HEK293 (cell line): ENCODE results near the gene EFCC1.
A peak's percentile ranks its signal among the peaks of the same experiment; 100 is the strongest.

ENCODE experiments used
- GLIS1 ChIP-seq: fragments of 450-650 bp; formaldehyde crosslinking; IDR thresholded peaks from 2 replicates; pipeline ENCODE4 v1.5.1; 2016; ENCODE audit warnings: missing biosample characterization, missing genetic modification characterization
- KLF1 ChIP-seq: fragments of 450-650 bp; formaldehyde crosslinking; IDR thresholded peaks from 2 replicates; pipeline ENCODE4 v1.5.1; 2016; ENCODE audit warnings: missing biosample characterization, missing genetic modification characterization
- KLF17 ChIP-seq: fragments of 450-650 bp; formaldehyde crosslinking; IDR thresholded peaks from 2 replicates; pipeline ENCODE4 v1.5.1; 2016; ENCODE audit warnings: missing biosample characterization, missing genetic modification characterization
- PBX3 ChIP-seq: sonication (generic); formaldehyde crosslinking; IDR thresholded peaks from 2 replicates; pipeline ENCODE4 v1.8.1; 2022; ENCODE audit warnings: mild to moderate bottlenecking, moderate library complexity, missing genetic modification reagents
- PRDM10 ChIP-seq: fragments of 450-650 bp; formaldehyde crosslinking; IDR thresholded peaks from 2 replicates; pipeline ENCODE4 v1.5.1; 2016; ENCODE audit warnings: missing biosample characterization, missing genetic modification characterization
- WT1 ChIP-seq: fragments of 450-650 bp; formaldehyde crosslinking; IDR thresholded peaks from 2 replicates; pipeline ENCODE4 v1.5.1; 2016; ENCODE audit warnings: missing biosample characterization, missing genetic modification characterization
- ZNF18 ChIP-seq: fragments of 450-650 bp; formaldehyde crosslinking; IDR thresholded peaks from 2 replicates; pipeline ENCODE4 v1.5.1; 2016; ENCODE audit warnings: missing biosample characterization, missing genetic modification characterization
- ZNF24 ChIP-seq: fragments of 450-650 bp; formaldehyde crosslinking; IDR thresholded peaks from 2 replicates; pipeline ENCODE4 v1.5.1; 2016; ENCODE audit warnings: missing biosample characterization, missing genetic modification characterization
- ZNF510 ChIP-seq: fragments of 450-650 bp; formaldehyde crosslinking; IDR thresholded peaks from 2 replicates; pipeline ENCODE4 v1.5.1; 2018; ENCODE audit warnings: mild to moderate bottlenecking, missing genetic modification characterization, missing biosample characterization; ENCODE audit not compliant: insufficient replicate concordance
- ZNF549 ChIP-seq: fragments of 450-650 bp; IDR thresholded peaks from 2 replicates; pipeline ENCODE4 v1.5.1; 2018; ENCODE audit warnings: missing biosample characterization, missing genetic modification characterization, mild to moderate bottlenecking, inconsistent platforms, moderate library complexity
- ZNF585B ChIP-seq: fragments of 450-650 bp; formaldehyde crosslinking; IDR thresholded peaks from 2 replicates; pipeline ENCODE4 v1.5.1; 2016; ENCODE audit warnings: missing biosample characterization, missing genetic modification characterization
- ZNF654 ChIP-seq: fragments of 450-650 bp; formaldehyde crosslinking; IDR thresholded peaks from 2 replicates; pipeline ENCODE4 v1.5.1; 2016; ENCODE audit warnings: low read depth, missing biosample characterization, missing genetic modification characterization
- ZNF701 ChIP-seq: fragments of 450-650 bp; formaldehyde crosslinking; IDR thresholded peaks from 2 replicates; pipeline ENCODE4 v1.5.1; 2016; ENCODE audit warnings: missing biosample characterization, missing genetic modification characterization
- ZNF707 ChIP-seq: fragments of 450-650 bp; formaldehyde crosslinking; IDR thresholded peaks from 2 replicates; pipeline ENCODE4 v1.5.1; 2016; ENCODE audit warnings: missing biosample characterization, missing genetic modification characterization
- ZNF768 ChIP-seq: fragments of 450-650 bp; formaldehyde crosslinking; IDR thresholded peaks from 2 replicates; pipeline ENCODE4 v1.5.1; 2018; ENCODE audit warnings: missing biosample characterization, mild to moderate bottlenecking, missing genetic modification characterization
- ZNF785 ChIP-seq: fragments of 450-650 bp; formaldehyde crosslinking; IDR thresholded peaks from 2 replicates; pipeline ENCODE4 v1.5.1; 2016; ENCODE audit warnings: missing biosample characterization, missing genetic modification characterization
- ZNF791 ChIP-seq: fragments of 450-650 bp; formaldehyde crosslinking; IDR thresholded peaks from 2 replicates; pipeline ENCODE4 v1.5.1; 2016; ENCODE audit warnings: missing biosample characterization, missing genetic modification characterization
- ZSCAN23 ChIP-seq: fragments of 450-650 bp; formaldehyde crosslinking; IDR thresholded peaks from 2 replicates; pipeline ENCODE4 v1.5.1; 2016; ENCODE audit warnings: missing biosample characterization, missing genetic modification characterization
- TF ChIP-seq, protein P1 (sequence below): fragments of 450-650 bp; formaldehyde crosslinking; IDR thresholded peaks from 2 replicates; pipeline ENCODE4 v1.5.1; 2016; ENCODE audit warnings: missing biosample characterization, missing genetic modification characterization
- TF ChIP-seq, protein P2 (sequence below): fragments of 450-650 bp; IDR thresholded peaks from 2 replicates; pipeline ENCODE4 v1.5.1; 2018; ENCODE audit warnings: missing biosample characterization, missing genetic modification characterization
- TF ChIP-seq, protein P3 (sequence below): fragments of 450-650 bp; formaldehyde crosslinking; conservative IDR thresholded peaks from 2 replicates; pipeline ENCODE4 v1.5.1; 2016; ENCODE audit warnings: low read depth, missing biosample characterization, missing genetic modification characterization
- TF ChIP-seq, protein P4 (sequence below): fragments of 450-650 bp; formaldehyde crosslinking; IDR thresholded peaks from 2 replicates; pipeline ENCODE4 v1.5.1; 2016; ENCODE audit warnings: missing biosample characterization, missing genetic modification characterization

EFCC1 gene

DNA sequence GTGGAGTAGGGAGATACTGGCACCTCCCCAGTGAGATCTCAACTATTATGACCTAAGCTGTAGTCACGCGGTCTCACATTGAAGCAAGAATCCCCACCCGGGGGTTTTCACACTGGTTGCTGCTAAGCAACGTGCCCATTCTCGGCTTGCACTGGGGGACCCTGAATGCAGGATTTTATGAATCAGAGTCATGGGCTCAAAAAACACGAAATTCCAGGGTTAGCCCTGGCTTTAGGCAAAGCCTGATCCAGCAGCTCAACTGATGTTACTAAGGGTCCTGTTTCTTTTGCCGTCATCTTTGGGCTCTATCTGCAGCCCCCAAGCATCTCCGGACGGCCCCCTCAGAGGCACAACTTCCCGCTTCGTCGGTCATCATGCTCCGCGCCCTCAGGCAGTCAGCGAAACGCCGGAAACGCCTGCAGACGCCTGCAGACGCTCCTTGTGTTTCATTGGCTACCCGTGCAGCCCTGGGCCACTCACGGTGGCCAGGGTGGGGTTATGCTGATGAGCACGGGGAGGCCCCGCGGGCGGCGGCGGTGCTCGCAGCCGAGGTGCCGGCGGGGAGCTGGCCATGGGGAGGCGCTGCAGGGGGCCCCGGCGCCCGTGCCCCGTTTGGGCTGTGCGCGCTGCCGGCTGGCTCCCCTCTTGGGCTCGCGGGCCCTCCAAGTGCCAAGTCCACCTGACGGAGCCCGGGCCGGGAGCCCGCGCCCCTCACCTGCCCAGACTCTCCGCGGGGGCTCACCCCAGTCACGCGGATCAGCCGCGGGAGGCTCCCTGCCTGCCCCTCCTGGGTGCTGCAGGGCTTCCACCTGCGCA lies 25.8 kb downstream of the EFCC1 start (continued):
- TF ChIP-seq PRDM10 (tag by site-specific recombination) (0 out of 2 replicates have a peak, but pooled peaks have one; percentile 20), ZNF24 (0 out of 2 replicates have a peak, but pooled peaks have one; percentile 41), ZNF654 (tag by site-specific recombination) (no peak), ZNF701 (tag by site-specific recombination) (no peak), KLF17 (tag by site-specific recombination) (0 out of 2 replicates have a peak, but pooled peaks have one; percentile 18), KLF1 (tag by site-specific recombination) (no peak), ZNF549 (tag by site-specific recombination) (no peak), ZNF768 (tag by site-specific recombination) (no peak), ZNF707 (tag by site-specific recombination) (no peak), PBX3 (CRISPR knock-in tag) (no peak), ZNF510 (tag by site-specific recombination) (no peak), ZNF18 (tag by site-specific recombination) (0 out of 2 replicates have a peak, but pooled peaks have one; percentile 23), WT1 (tag by site-specific recombination) (0 out of 2 replicates have a peak, but pooled peaks have one; percentile 17), GLIS1 (tag by site-specific recombination) (peak; percentile 99), ZSCAN23 (tag by site-specific recombination) (no peak), ZNF785 (tag by site-specific recombination) (0 out of 2 replicates have a peak, but pooled peaks have one; percentile 59), ZNF585B (no peak), ZNF791 (tag by site-specific recombination) (no peak)
- TF ChIP-seq, protein P1, sequence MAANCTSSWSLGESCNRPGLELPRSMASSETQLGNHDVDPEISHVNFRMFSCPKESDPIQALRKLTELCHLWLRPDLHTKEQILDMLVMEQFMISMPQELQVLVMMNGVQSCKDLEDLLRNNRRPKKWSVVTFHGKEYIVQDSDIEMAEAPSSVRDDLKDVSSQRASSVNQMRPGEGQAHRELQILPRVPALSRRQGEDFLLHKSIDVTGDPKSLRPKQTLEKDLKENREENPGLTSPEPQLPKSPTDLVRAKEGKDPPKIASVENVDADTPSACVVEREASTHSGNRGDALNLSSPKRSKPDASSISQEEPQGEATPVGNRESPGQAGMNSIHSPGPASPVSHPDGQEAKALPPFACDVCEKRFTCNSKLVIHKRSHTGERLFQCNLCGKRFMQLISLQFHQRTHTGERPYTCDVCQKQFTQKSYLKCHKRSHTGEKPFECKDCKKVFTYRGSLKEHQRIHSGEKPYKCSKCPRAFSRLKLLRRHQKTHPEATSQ (tag by site-specific recombination), result no peak
- TF ChIP-seq, protein P2, sequence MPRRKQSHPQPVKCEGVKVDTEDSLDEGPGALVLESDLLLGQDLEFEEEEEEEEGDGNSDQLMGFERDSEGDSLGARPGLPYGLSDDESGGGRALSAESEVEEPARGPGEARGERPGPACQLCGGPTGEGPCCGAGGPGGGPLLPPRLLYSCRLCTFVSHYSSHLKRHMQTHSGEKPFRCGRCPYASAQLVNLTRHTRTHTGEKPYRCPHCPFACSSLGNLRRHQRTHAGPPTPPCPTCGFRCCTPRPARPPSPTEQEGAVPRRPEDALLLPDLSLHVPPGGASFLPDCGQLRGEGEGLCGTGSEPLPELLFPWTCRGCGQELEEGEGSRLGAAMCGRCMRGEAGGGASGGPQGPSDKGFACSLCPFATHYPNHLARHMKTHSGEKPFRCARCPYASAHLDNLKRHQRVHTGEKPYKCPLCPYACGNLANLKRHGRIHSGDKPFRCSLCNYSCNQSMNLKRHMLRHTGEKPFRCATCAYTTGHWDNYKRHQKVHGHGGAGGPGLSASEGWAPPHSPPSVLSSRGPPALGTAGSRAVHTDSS (tag by site-specific recombination), result no peak
- TF ChIP-seq, protein P3, sequence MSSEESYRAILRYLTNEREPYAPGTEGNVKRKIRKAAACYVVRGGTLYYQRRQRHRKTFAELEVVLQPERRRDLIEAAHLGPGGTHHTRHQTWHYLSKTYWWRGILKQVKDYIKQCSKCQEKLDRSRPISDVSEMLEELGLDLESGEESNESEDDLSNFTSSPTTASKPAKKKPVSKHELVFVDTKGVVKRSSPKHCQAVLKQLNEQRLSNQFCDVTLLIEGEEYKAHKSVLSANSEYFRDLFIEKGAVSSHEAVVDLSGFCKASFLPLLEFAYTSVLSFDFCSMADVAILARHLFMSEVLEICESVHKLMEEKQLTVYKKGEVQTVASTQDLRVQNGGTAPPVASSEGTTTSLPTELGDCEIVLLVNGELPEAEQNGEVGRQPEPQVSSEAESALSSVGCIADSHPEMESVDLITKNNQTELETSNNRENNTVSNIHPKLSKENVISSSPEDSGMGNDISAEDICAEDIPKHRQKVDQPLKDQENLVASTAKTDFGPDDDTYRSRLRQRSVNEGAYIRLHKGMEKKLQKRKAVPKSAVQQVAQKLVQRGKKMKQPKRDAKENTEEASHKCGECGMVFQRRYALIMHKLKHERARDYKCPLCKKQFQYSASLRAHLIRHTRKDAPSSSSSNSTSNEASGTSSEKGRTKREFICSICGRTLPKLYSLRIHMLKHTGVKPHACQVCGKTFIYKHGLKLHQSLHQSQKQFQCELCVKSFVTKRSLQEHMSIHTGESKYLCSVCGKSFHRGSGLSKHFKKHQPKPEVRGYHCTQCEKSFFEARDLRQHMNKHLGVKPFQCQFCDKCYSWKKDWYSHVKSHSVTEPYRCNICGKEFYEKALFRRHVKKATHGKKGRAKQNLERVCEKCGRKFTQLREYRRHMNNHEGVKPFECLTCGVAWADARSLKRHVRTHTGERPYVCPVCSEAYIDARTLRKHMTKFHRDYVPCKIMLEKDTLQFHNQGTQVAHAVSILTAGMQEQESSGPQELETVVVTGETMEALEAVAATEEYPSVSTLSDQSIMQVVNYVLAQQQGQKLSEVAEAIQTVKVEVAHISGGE, result peak; percentile 61; the same call in 1 of the 2 replicates
- TF ChIP-seq, protein P4, sequence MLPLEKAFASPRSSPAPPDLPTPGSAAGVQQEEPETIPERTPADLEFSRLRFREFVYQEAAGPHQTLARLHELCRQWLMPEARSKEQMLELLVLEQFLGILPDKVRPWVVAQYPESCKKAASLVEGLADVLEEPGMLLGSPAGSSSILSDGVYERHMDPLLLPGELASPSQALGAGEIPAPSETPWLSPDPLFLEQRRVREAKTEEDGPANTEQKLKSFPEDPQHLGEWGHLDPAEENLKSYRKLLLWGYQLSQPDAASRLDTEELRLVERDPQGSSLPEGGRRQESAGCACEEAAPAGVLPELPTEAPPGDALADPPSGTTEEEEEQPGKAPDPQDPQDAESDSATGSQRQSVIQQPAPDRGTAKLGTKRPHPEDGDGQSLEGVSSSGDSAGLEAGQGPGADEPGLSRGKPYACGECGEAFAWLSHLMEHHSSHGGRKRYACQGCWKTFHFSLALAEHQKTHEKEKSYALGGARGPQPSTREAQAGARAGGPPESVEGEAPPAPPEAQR (tag by site-specific recombination), result no peak
